A549 (cell line): ENCODE results near the gene POLR2H. TPM values are rescaled to one million over a fixed set of nuclear protein-coding genes. Genes with fewer than 3 reads are reported as not detected.

Experiments used
- ATAC-seq, 2 experiments: fragments of 200-7000 bp in 1 of 2; fragments of >200 bp in 1 of 2; cut with Nextera tagmentation in 1 of 2; cut with Tn5 transposase in 1 of 2; 3 replicates each; pipeline versions ENCODE4 v1.8.0 to v1.9.1; 2018 to 2020; ENCODE audit warnings: mild to moderate bottlenecking in 1 of 2, moderate library complexity in 1 of 2
- CTCF ChIA-PET: fragments of 300-600 bp; sonication (Branson Sonifier 250); formaldehyde crosslinking; extraction: SDS; loops from one replicate; lab custom pipeline; 2021; ENCODE audit warnings: antibody characterized with exemption, inconsistent platforms; lab: Yijun Ruan, JAX
- POLR2A ChIA-PET: fragments of 350-600 bp; formaldehyde crosslinking; extraction: SDS; loops from one replicate; lab custom pipeline; 2021; ENCODE audit warnings: antibody characterized with exemption, inconsistent platforms; lab: Yijun Ruan, JAX
- DNase-seq, 2 experiments: peaks; one replicate each; pipeline versions ENCODE4 v3.0.0 to v3.0.0-alpha.2; 2011 to 2016; ENCODE audit warnings: low read depth in 1 of 2, low spot score in 1 of 2
- FAIRE-seq: peaks from 2 replicates; lab custom pipeline; 2011; peaks lifted over from hg19 to GRCh38; lab: Jason Lieb, UNC
- H3K27ac ChIP-seq, 2 experiments: fragments of >200 bp; sonication (Bioruptor Twin); formaldehyde crosslinking; 3 replicates each; pipeline ENCODE4 v1.5.1; 2016 to 2017
- H3K4me1 ChIP-seq: fragments of >200 bp; sonication (Bioruptor Twin); formaldehyde crosslinking; 3 replicates; pipeline ENCODE4 v1.6.1; 2016
- H3K4me2 ChIP-seq: fragments of >200 bp; sonication (Bioruptor Twin); formaldehyde crosslinking; 3 replicates; pipeline ENCODE4 v1.6.1; 2016
- H3K4me3 ChIP-seq: fragments of >200 bp; sonication (Bioruptor Twin); formaldehyde crosslinking; 3 replicates; pipeline ENCODE4 v1.5.1; 2016
- H3K9me3 ChIP-seq: fragments of >200 bp; sonication (Bioruptor Twin); formaldehyde crosslinking; 3 replicates; pipeline ENCODE4 v1.6.1; 2016
- CBX2 ChIP-seq: fragments of 200-600 bp; sonication (generic); IDR thresholded peaks from 2 replicates; pipeline ENCODE4 v1.6.1; 2016; ENCODE audit warnings: low read depth, mild to moderate bottlenecking, borderline replicate concordance
- CEBPB ChIP-seq, 2 experiments: fragments of >200 bp in 1 of 2; sonication (Bioruptor Twin) in 1 of 2; formaldehyde crosslinking in 1 of 2; IDR thresholded peaks; 2 replicates each; pipeline ENCODE4 v1.6.1; 2012 to 2016
- EHF ChIP-seq: fragments of 250-450 bp; sonication (Bioruptor Pico); IDR thresholded peaks from 2 replicates; pipeline ENCODE4 v1.5.0; 2020; ENCODE audit warnings: mild to moderate bottlenecking
- EP300 ChIP-seq, 2 experiments: fragments of >200 bp; sonication (Bioruptor Twin); formaldehyde crosslinking; IDR thresholded peaks; 2 replicates in 1 of 2; 3 replicates in 1 of 2; pipeline ENCODE4 v1.6.1; 2016 to 2017
- FOSB ChIP-seq: fragments of 250-450 bp; sonication (Bioruptor Pico); IDR thresholded peaks from 2 replicates; pipeline ENCODE4 v1.5.0; 2020; ENCODE audit warnings: mild to moderate bottlenecking, moderate library complexity
- HEYL ChIP-seq: fragments of 250-450 bp; sonication (Bioruptor Pico); IDR thresholded peaks from 2 replicates; pipeline ENCODE4 v1.8.0; 2021; ENCODE audit warnings: mild to moderate bottlenecking, moderate library complexity
- JUN ChIP-seq, 2 experiments: fragments of >200 bp; sonication (Bioruptor Twin); formaldehyde crosslinking; IDR thresholded peaks; 2 replicates in 1 of 2; 3 replicates in 1 of 2; pipeline ENCODE4 v1.6.1; 2016 to 2017
- KDM5A ChIP-seq: fragments of 200-600 bp; sonication (generic); IDR thresholded peaks from 2 replicates; pipeline ENCODE4 v1.6.1; 2016; ENCODE audit warnings: antibody characterized with exemption, mild to moderate bottlenecking
- MAFK ChIP-seq: fragments of 450-650 bp; IDR thresholded peaks from 2 replicates; pipeline ENCODE4 v1.6.1; 2014; ENCODE audit not compliant: partially characterized antibody
- MYC ChIP-seq: IDR thresholded peaks from 2 replicates; pipeline ENCODE4 v1.6.1; 2012; ENCODE audit warnings: mild to moderate bottlenecking, inconsistent platforms, low read length, improper control_type of control experiment, borderline replicate concordance
- NR3C1 ChIP-seq: fragments of >200 bp; sonication (Bioruptor Twin); formaldehyde crosslinking; IDR thresholded peaks from 3 replicates; pipeline ENCODE4 v1.6.1; 2017
- PHF8 ChIP-seq: fragments of 200-600 bp; sonication (generic); IDR thresholded peaks from 2 replicates; pipeline ENCODE4 v1.6.1; 2016; ENCODE audit warnings: low read depth, mild to moderate bottlenecking, antibody characterized with exemption, moderate library complexity, borderline replicate concordance
- POLR2A ChIP-seq: IDR thresholded peaks from 2 replicates; pipeline ENCODE4 v1.6.1; 2012; ENCODE audit warnings: mild to moderate bottlenecking, low read length
- RAD21 ChIP-seq, 2 experiments: fragments of >200 bp in 1 of 2; sonication (Bioruptor Twin) in 1 of 2; formaldehyde crosslinking in 1 of 2; IDR thresholded peaks in 1 of 2; conservative IDR thresholded peaks in 1 of 2; 2 replicates in 1 of 2; 3 replicates in 1 of 2; pipeline ENCODE4 v1.6.1; 2012 to 2018; ENCODE audit warnings: inconsistent platforms in 1 of 2
- RCOR1 ChIP-seq: fragments of 150-350 bp; IDR thresholded peaks from 2 replicates; pipeline ENCODE4 v1.6.1; 2014; ENCODE audit warnings: antibody characterized with exemption, low read length, low read depth
- SMC3 ChIP-seq: fragments of >200 bp; sonication (Bioruptor Twin); formaldehyde crosslinking; IDR thresholded peaks from 3 replicates; pipeline ENCODE4 v1.6.1; 2018; ENCODE audit warnings: inconsistent platforms
- SREBF2 ChIP-seq: fragments of 450-650 bp; IDR thresholded peaks from 2 replicates; pipeline ENCODE4 v1.6.1; 2014; ENCODE audit warnings: mild to moderate bottlenecking, moderate library complexity
- TFCP2L1 ChIP-seq: fragments of 250-450 bp; sonication (Bioruptor Pico); IDR thresholded peaks from 2 replicates; pipeline ENCODE4 v1.5.0; 2021; ENCODE audit warnings: mild to moderate bottlenecking
- TP53 ChIP-seq: fragments of 250-450 bp; sonication (Bioruptor Pico); IDR thresholded peaks from 2 replicates; pipeline ENCODE4 v1.5.0; 2021; ENCODE audit warnings: mild to moderate bottlenecking, moderate library complexity
- ZSCAN20 ChIP-seq: fragments of 250-450 bp; sonication (Bioruptor Pico); IDR thresholded peaks from 2 replicates; pipeline ENCODE4 v1.8.0; 2022; ENCODE audit warnings: mild to moderate bottlenecking, moderate library complexity
- WGBS: methylation state at CpG from one replicate; pipeline ENCODE4 v1.1.6; 2017; ENCODE audit errors: missing lambda C conversion rate; 5-methylcytosine and 5-hydroxymethylcytosine counted together
- polyA plus RNA-seq, 4 experiments: library from polyadenylated mRNA; depleted of rRNA in 3 of 4; stranded (reverse); fragments of >200 nt; fragmentation: RNase III in 1 of 4; extraction: RNeasy Plus Mini Kit Qiagen cat#74134 plus additional on column Dnase treatment in 1 of 4; gene quantifications; 2 replicates in 3 of 4; 3 replicates in 1 of 4; pipeline ENCODE4 v1.2.3, GENCODE V29; 2011 to 2017
- TF ChIP-seq, protein P1 (sequence below): fragments of >200 bp; sonication (Bioruptor Twin); formaldehyde crosslinking; IDR thresholded peaks from 2 replicates; pipeline ENCODE4 v1.6.1; 2016
- TF ChIP-seq, protein P2 (sequence below): fragments of 250-450 bp; sonication (Bioruptor Pico); IDR thresholded peaks from 2 replicates; pipeline ENCODE4 v1.5.0; 2021; ENCODE audit warnings: mild to moderate bottlenecking, moderate library complexity, borderline replicate concordance
- TF ChIP-seq, protein P3 (sequence below): fragments of 200-600 bp; sonication (generic); IDR thresholded peaks from 2 replicates; pipeline ENCODE4 v1.6.1; 2016; ENCODE audit warnings: antibody characterized with exemption, mild to moderate bottlenecking, moderate library complexity
- TF ChIP-seq, protein P4 (sequence below): IDR thresholded peaks from 2 replicates; pipeline ENCODE4 v1.6.1; 2012
- TF ChIP-seq, protein P5 (sequence below): IDR thresholded peaks from 2 replicates; pipeline ENCODE4 v1.6.1; 2012; ENCODE audit warnings: low read depth, borderline replicate concordance
- TF ChIP-seq, protein P6 (sequence below): fragments of >200 bp; sonication (Bioruptor Twin); formaldehyde crosslinking; IDR thresholded peaks from 3 replicates; pipeline ENCODE4 v1.6.1; 2016
- TF ChIP-seq, protein P7 (sequence below): fragments of >200 bp; sonication (Bioruptor Twin); formaldehyde crosslinking; IDR thresholded peaks from 3 replicates; pipeline ENCODE4 v1.5.1; 2016

The POLR2H gene
- polyA plus RNA-seq, 2 of the 4 experiments (the other 2 are of a cell fraction) = 104 to 127 TPM

DNA sequence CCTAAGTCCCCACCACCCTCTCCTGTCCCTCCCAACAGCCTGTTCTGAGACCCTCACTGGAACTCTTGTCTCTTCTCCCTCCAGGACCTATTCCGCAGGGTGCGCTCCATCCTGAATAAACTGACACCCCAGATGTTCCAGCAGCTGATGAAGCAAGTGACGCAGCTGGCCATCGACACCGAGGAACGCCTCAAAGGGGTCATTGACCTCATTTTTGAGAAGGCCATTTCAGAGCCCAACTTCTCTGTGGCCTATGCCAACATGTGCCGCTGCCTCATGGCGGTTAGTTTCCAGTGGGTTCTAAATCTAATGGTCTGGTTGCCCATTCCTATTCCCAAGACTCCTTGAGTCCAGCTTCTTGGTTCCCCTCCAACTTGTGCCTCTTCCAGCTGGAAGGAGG is 37.8 kb upstream of the POLR2H start:
- TF ChIP-seq HEYL (CRISPR knock-in tag) (no peak), TP53 (CRISPR knock-in tag) (no peak), SREBF2 (no peak), POLR2A (no peak), MYC (no peak), TFCP2L1 (no peak), RCOR1 (no peak), CBX2 (no peak), JUN (IDR thresholded peaks at IDR 0.05) (no peak), CEBPB (IDR thresholded peaks at IDR 0.05) (no peak), ZSCAN20 (CRISPR knock-in tag) (no peak), EP300 (IDR thresholded peaks at IDR 0.05) (no peak)
- TF ChIP-seq, protein P1, sequence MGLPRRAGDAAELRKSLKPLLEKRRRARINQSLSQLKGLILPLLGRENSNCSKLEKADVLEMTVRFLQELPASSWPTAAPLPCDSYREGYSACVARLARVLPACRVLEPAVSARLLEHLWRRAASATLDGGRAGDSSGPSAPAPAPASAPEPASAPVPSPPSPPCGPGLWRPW = no peak
- TF ChIP-seq, protein P2, sequence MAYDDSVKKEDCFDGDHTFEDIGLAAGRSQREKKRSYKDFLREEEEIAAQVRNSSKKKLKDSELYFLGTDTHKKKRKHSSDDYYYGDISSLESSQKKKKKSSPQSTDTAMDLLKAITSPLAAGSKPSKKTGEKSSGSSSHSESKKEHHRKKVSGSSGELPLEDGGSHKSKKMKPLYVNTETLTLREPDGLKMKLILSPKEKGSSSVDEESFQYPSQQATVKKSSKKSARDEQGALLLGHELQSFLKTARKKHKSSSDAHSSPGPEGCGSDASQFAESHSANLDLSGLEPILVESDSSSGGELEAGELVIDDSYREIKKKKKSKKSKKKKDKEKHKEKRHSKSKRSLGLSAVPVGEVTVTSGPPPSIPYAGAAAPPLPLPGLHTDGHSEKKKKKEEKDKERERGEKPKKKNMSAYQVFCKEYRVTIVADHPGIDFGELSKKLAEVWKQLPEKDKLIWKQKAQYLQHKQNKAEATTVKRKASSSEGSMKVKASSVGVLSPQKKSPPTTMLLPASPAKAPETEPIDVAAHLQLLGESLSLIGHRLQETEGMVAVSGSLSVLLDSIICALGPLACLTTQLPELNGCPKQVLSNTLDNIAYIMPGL (CRISPR knock-in tag) = no peak
- ATAC-seq = no peak
- 96% methylated on average over 8 of the region's 8 CpGs for WGBS
- no peak for DNase-seq
- ChIA-PET CTCF (interaction anchor here (1.2 to 1.4 kb wide), 2 partner anchors 14 to 32 kb away, joined by 4 read pairs; partner anchors contain the start of gene FAM131A), POLR2A (no interaction called here)
- Histone ChIP-seq H3K4me2 (no peak overlapping the region), H3K27ac (no peak overlapping the region), H3K4me3 (no peak overlapping the region), H3K9me3 (no peaks in the 10 kb centered on the region), H3K4me1 (peaks cover 24% of the 10 kb centered on the region)
- FAIRE-seq = no peak

DNA sequence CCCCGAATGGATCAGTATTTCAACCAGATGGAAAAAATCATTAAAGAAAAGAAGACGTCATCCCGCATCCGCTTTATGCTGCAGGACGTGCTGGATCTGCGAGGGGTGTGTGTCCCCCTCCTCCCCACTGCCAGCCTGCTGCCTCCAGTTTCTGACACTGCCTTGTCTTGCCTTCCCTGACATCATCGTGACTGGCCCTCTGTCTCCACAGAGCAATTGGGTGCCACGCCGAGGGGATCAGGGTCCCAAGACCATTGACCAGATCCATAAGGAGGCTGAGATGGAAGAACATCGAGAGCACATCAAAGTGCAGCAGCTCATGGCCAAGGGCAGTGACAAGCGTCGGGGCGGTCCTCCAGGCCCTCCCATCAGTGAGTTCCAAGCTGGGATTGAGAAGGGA is 36.2 kb upstream of the POLR2H start:
- Histone ChIP-seq H3K4me1 (peaks cover 11% of the 10 kb centered on the region), H3K27ac (no peak overlapping the region), H3K4me3 (no peak overlapping the region)
- DNase-seq = no peak
- TF ChIP-seq, protein P3, sequence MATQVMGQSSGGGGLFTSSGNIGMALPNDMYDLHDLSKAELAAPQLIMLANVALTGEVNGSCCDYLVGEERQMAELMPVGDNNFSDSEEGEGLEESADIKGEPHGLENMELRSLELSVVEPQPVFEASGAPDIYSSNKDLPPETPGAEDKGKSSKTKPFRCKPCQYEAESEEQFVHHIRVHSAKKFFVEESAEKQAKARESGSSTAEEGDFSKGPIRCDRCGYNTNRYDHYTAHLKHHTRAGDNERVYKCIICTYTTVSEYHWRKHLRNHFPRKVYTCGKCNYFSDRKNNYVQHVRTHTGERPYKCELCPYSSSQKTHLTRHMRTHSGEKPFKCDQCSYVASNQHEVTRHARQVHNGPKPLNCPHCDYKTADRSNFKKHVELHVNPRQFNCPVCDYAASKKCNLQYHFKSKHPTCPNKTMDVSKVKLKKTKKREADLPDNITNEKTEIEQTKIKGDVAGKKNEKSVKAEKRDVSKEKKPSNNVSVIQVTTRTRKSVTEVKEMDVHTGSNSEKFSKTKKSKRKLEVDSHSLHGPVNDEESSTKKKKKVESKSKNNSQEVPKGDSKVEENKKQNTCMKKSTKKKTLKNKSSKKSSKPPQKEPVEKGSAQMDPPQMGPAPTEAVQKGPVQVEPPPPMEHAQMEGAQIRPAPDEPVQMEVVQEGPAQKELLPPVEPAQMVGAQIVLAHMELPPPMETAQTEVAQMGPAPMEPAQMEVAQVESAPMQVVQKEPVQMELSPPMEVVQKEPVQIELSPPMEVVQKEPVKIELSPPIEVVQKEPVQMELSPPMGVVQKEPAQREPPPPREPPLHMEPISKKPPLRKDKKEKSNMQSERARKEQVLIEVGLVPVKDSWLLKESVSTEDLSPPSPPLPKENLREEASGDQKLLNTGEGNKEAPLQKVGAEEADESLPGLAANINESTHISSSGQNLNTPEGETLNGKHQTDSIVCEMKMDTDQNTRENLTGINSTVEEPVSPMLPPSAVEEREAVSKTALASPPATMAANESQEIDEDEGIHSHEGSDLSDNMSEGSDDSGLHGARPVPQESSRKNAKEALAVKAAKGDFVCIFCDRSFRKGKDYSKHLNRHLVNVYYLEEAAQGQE = no peak
- no peak for TF ChIP-seq RAD21 (conservative IDR thresholded peaks at IDR 0.05 in 1 of 2, IDR thresholded peaks at IDR 0.05 in 1 of 2)
- TF ChIP-seq, protein P4, sequence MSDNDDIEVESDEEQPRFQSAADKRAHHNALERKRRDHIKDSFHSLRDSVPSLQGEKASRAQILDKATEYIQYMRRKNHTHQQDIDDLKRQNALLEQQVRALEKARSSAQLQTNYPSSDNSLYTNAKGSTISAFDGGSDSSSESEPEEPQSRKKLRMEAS = no peak
- TF ChIP-seq, protein P5, sequence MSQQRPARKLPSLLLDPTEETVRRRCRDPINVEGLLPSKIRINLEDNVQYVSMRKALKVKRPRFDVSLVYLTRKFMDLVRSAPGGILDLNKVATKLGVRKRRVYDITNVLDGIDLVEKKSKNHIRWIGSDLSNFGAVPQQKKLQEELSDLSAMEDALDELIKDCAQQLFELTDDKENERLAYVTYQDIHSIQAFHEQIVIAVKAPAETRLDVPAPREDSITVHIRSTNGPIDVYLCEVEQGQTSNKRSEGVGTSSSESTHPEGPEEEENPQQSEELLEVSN = no peak
- no peak for TF ChIP-seq CBX2
- TF ChIP-seq, protein P6, sequence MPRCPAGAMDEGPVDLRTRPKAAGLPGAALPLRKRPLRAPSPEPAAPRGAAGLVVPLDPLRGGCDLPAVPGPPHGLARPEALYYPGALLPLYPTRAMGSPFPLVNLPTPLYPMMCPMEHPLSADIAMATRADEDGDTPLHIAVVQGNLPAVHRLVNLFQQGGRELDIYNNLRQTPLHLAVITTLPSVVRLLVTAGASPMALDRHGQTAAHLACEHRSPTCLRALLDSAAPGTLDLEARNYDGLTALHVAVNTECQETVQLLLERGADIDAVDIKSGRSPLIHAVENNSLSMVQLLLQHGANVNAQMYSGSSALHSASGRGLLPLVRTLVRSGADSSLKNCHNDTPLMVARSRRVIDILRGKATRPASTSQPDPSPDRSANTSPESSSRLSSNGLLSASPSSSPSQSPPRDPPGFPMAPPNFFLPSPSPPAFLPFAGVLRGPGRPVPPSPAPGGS = no peak
- no peak for TF ChIP-seq MAFK
- no peak for TF ChIP-seq FOSB
- TF ChIP-seq EP300 (IDR thresholded peaks at IDR 0.05) = no peak
- TF ChIP-seq KDM5A = no peak
- TF ChIP-seq SMC3 = no peak
- no peak for TF ChIP-seq EHF (CRISPR knock-in tag)
- TF ChIP-seq PHF8 = no peak
- TF ChIP-seq, protein P7, sequence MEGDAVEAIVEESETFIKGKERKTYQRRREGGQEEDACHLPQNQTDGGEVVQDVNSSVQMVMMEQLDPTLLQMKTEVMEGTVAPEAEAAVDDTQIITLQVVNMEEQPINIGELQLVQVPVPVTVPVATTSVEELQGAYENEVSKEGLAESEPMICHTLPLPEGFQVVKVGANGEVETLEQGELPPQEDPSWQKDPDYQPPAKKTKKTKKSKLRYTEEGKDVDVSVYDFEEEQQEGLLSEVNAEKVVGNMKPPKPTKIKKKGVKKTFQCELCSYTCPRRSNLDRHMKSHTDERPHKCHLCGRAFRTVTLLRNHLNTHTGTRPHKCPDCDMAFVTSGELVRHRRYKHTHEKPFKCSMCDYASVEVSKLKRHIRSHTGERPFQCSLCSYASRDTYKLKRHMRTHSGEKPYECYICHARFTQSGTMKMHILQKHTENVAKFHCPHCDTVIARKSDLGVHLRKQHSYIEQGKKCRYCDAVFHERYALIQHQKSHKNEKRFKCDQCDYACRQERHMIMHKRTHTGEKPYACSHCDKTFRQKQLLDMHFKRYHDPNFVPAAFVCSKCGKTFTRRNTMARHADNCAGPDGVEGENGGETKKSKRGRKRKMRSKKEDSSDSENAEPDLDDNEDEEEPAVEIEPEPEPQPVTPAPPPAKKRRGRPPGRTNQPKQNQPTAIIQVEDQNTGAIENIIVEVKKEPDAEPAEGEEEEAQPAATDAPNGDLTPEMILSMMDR = no peak
- no peak for TF ChIP-seq NR3C1
- TF ChIP-seq, all 56 proteins: peak for 0
- FAIRE-seq (no peak), ATAC-seq (no peak)
- no peaks in the 10 kb centered on the region for H3K9me3 ChIP-seq
- H3K4me2 ChIP-seq = no peak overlapping the region
- ChIA-PET POLR2A (no interaction called here), CTCF (interaction anchor here (1.4 kb wide), 2 partner anchors 10 to 30 kb away, joined by 3 to 4 read pairs; no protein-coding TSS in a partner anchor)
- WGBS = 95% methylated on average over 13 of the region's 13 CpGs
